Activated T-helper 1 cell treated with anti-CD3 and anti-CD28 coated beads, Interleukin-12 subunit alpha, Interleukin-12 subunit beta, Interleukin-2, Interleukin-4 antibody, amounts not matched to agents 30 ng/mL and 10 ng/mL and 1 ng/mL, durations not matched to agents 14 hours and 24 hours and 36 hours (primary cell): ENCODE results near the gene CMKLR1. TPM values are rescaled to one million over a fixed set of nuclear protein-coding genes. Genes with fewer than 3 reads are reported as not detected.

Experiments used
- DNase-seq: peaks from one replicate; pipeline ENCODE4 v3.0.0; 2021; ENCODE audit warnings: low spot score
- H3K27ac Mint-ChIP-seq: one replicate; pipeline ENCODE4 v1.8.0; 2021; ENCODE audit warnings: mild to moderate bottlenecking, mixed read lengths
- H3K27me3 Mint-ChIP-seq: one replicate; pipeline ENCODE4 v1.8.0; 2022; ENCODE audit warnings: mild to moderate bottlenecking, moderate library complexity, mixed read lengths; ENCODE audit not compliant: insufficient read depth
- H3K36me3 Mint-ChIP-seq: one replicate; pipeline ENCODE4 v1.8.0; 2021; ENCODE audit warnings: low read depth, mixed read lengths
- H3K4me1 Mint-ChIP-seq: one replicate; pipeline ENCODE4 v1.8.0; 2021; ENCODE audit warnings: low read depth, mixed read lengths
- H3K4me3 Mint-ChIP-seq: one replicate; pipeline ENCODE4 v1.8.0; 2021; ENCODE audit warnings: mild to moderate bottlenecking, moderate library complexity, mixed read lengths
- H3K9me3 Mint-ChIP-seq: one replicate; pipeline ENCODE4 v1.8.0; 2021; ENCODE audit warnings: mixed read lengths
- intact Hi-C: fragments of 100-400 bp; cut with micrococcal nuclease; formaldehyde crosslinking; loops from one replicate; pipeline ENCODE4 v1.15.1; 2024
- total RNA-seq: library from RNA; stranded (reverse); gene quantifications from 2 replicates; pipeline ENCODE4 v1.2.3, GENCODE V29; 2022

CMKLR1 gene
- total RNA-seq, 1 donor from 2014 or later = not detected

GRCh38 chr12:108303703-108304102, 35.4 kb downstream of the CMKLR1 start:
- Mint-ChIP-seq H3K9me3 (no peaks in the 10 kb centered on the region), H3K27ac (no peak overlapping the region), H3K4me1 (peaks cover 13% of the 10 kb centered on the region), H3K27me3 (peaks cover 2% of the 10 kb centered on the region), H3K4me3 (no peak overlapping the region), H3K36me3 (no peaks in the 10 kb centered on the region)
- intact Hi-C loops = no loop called here
- DNase-seq = no peak

- Mint-ChIP-seq H3K27ac (no peak overlapping the region), H3K36me3 (no peaks in the 10 kb centered on the region), H3K27me3 (peaks cover 2% of the 10 kb centered on the region), H3K4me1 (peaks cover 13% of the 10 kb centered on the region), H3K9me3 (no peaks in the 10 kb centered on the region), H3K4me3 (no peak overlapping the region)
- intact Hi-C loops = no loop called here
- no peak for DNase-seq
These were observed 36.5 kb downstream of the CMKLR1 start for GRCh38 chr12:108302403-108303311.

GRCh38 chr12:108302016-108302402, 37.1 kb downstream of the CMKLR1 start:
- no peak overlapping the region for H3K27ac Mint-ChIP-seq
- peaks cover 13% of the 10 kb centered on the region for H3K4me1 Mint-ChIP-seq
- intact Hi-C loops = no loop called here

GRCh38 chr12:108301346-108301745, 37.8 kb downstream of the CMKLR1 start:
- Mint-ChIP-seq H3K4me1 (peaks cover 7% of the 10 kb centered on the region), H3K36me3 (no peaks in the 10 kb centered on the region), H3K9me3 (no peaks in the 10 kb centered on the region), H3K4me3 (no peak overlapping the region), H3K27me3 (peaks cover 4% of the 10 kb centered on the region), H3K27ac (no peak overlapping the region)
- no peak for DNase-seq
- intact Hi-C loops = no loop called here

More at GRCh38 chr12:108302016-108302402, 37.1 kb downstream of the CMKLR1 start:
- H3K9me3 Mint-ChIP-seq = no peaks in the 10 kb centered on the region
- DNase-seq = no peak
- peaks cover 4% of the 10 kb centered on the region for H3K27me3 Mint-ChIP-seq
- no peak overlapping the region for H3K4me3 Mint-ChIP-seq
- H3K36me3 Mint-ChIP-seq = no peaks in the 10 kb centered on the region

GRCh38 chr12:108299980-108300696, 39.0 kb downstream of the CMKLR1 start:
- H3K4me1 Mint-ChIP-seq = no peaks in the 10 kb centered on the region
- peaks cover 4% of the 10 kb centered on the region for H3K27me3 Mint-ChIP-seq

GRCh38 chr12:108299516-108299915, 39.6 kb downstream of the CMKLR1 start:
- Mint-ChIP-seq H3K27me3 (peaks cover 4% of the 10 kb centered on the region), H3K4me1 (no peaks in the 10 kb centered on the region), H3K9me3 (no peaks in the 10 kb centered on the region), H3K36me3 (no peaks in the 10 kb centered on the region), H3K27ac (no peak overlapping the region), H3K4me3 (no peak overlapping the region)
- intact Hi-C loops = no loop called here
- no peak for DNase-seq

More at GRCh38 chr12:108299980-108300696, 39.0 kb downstream of the CMKLR1 start:
- Mint-ChIP-seq H3K36me3 (no peaks in the 10 kb centered on the region), H3K4me3 (no peak overlapping the region), H3K9me3 (no peaks in the 10 kb centered on the region), H3K27ac (no peak overlapping the region)
- DNase-seq = no peak
- intact Hi-C loops = no loop called here

GRCh38 chr12:108298761-108299275, 40.3 kb downstream of the CMKLR1 start:
- intact Hi-C loops = no loop called here
- H3K4me1 Mint-ChIP-seq = no peaks in the 10 kb centered on the region
- no peaks in the 10 kb centered on the region for H3K9me3 Mint-ChIP-seq
- H3K4me3 Mint-ChIP-seq = no peak overlapping the region
- no peak for DNase-seq
- no peak overlapping the region for H3K27ac Mint-ChIP-seq
- H3K36me3 Mint-ChIP-seq = no peaks in the 10 kb centered on the region
- peaks cover 4% of the 10 kb centered on the region for H3K27me3 Mint-ChIP-seq

GRCh38 chr12:108297895-108298760, 41.0 kb downstream of the CMKLR1 start:
- Mint-ChIP-seq H3K9me3 (no peaks in the 10 kb centered on the region), H3K4me3 (no peak overlapping the region), H3K27ac (no peak overlapping the region), H3K36me3 (no peaks in the 10 kb centered on the region), H3K27me3 (peaks cover 6% of the 10 kb centered on the region), H3K4me1 (no peaks in the 10 kb centered on the region)
- intact Hi-C loops = no loop called here
- DNase-seq = no peak

GRCh38 chr12:108297424-108297823, 41.7 kb downstream of the CMKLR1 start:
- H3K4me3 Mint-ChIP-seq = no peak overlapping the region
- no peak overlapping the region for H3K27ac Mint-ChIP-seq
- no peaks in the 10 kb centered on the region for H3K4me1 Mint-ChIP-seq
- no peaks in the 10 kb centered on the region for H3K9me3 Mint-ChIP-seq
- intact Hi-C loops = no loop called here
- H3K27me3 Mint-ChIP-seq = peaks cover 6% of the 10 kb centered on the region
- no peaks in the 10 kb centered on the region for H3K36me3 Mint-ChIP-seq
- no peak for DNase-seq

- H3K36me3 Mint-ChIP-seq = no peaks in the 10 kb centered on the region
- H3K27ac Mint-ChIP-seq = no peak overlapping the region
- H3K4me3 Mint-ChIP-seq = no peak overlapping the region
- DNase-seq = no peak
- peaks cover 6% of the 10 kb centered on the region for H3K27me3 Mint-ChIP-seq
- H3K9me3 Mint-ChIP-seq = no peaks in the 10 kb centered on the region
- intact Hi-C loops = no loop called here
- no peaks in the 10 kb centered on the region for H3K4me1 Mint-ChIP-seq
These were observed 42.2 kb downstream of the CMKLR1 start for GRCh38 chr12:108296945-108297344.

- intact Hi-C loops = no loop called here
- no peak for DNase-seq
- H3K4me1 Mint-ChIP-seq = no peaks in the 10 kb centered on the region
These were observed 43.5 kb downstream of the CMKLR1 start for GRCh38 chr12:108295641-108296040.

GRCh38 chr12:108289350-108290161, 49.6 kb downstream of the CMKLR1 start:
- Mint-ChIP-seq H3K4me3 (no peak overlapping the region), H3K4me1 (no peaks in the 10 kb centered on the region), H3K9me3 (peaks cover 6% of the 10 kb centered on the region), H3K27me3 (peaks cover 2% of the 10 kb centered on the region), H3K27ac (no peak overlapping the region), H3K36me3 (no peaks in the 10 kb centered on the region)
- DNase-seq = no peak
- intact Hi-C loops = no loop called here

More at GRCh38 chr12:108295641-108296040, 43.5 kb downstream of the CMKLR1 start:
- H3K9me3 Mint-ChIP-seq = no peaks in the 10 kb centered on the region
- H3K27ac Mint-ChIP-seq = no peak overlapping the region
- peaks cover 6% of the 10 kb centered on the region for H3K27me3 Mint-ChIP-seq
- H3K4me3 Mint-ChIP-seq = no peak overlapping the region
- no peaks in the 10 kb centered on the region for H3K36me3 Mint-ChIP-seq
